OCI-LY1 (cell line): Measurements from ENCODE around the gene ARPC5L.

Experiments used
- EZH2 ChIP-seq: fragments of 200-600 bp; sonication (generic), shearing (Covaris generic); IDR thresholded peaks from 2 replicates; pipeline ENCODE4 v1.8.0; 2017; ENCODE audit warnings: borderline replicate concordance, mixed run types, mild to moderate bottlenecking, antibody characterized with exemption, low read length, moderate library complexity, mixed read lengths
- TF ChIP-seq, protein P1 (sequence below): fragments of 200-600 bp; sonication (generic), shearing (Covaris generic); IDR thresholded peaks from 2 replicates; pipeline ENCODE4 v1.5.1; 2017; ENCODE audit warnings: mild to moderate bottlenecking, antibody characterized with exemption, low read length, moderate library complexity, mixed read lengths

DNA sequence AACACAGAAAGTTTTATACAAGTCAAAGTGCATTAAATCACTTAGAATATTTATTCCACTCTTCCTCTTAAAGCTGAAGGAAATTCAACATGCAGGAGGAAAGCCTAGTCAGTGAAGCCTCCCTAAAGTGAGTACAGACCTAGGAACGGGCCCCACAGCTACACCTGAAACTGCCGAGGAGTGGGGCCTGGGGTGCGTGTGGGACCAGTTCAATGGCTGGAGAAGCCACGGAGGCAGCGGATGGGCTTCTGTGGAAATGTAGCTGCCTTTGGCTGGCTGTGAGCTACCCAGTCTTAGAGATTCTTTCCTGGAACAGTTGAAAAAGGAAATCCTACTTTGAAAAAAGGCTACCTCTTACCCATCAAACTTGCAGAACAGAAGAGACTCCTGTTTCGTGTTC lies 16.6 kb downstream of the ARPC5L start:
- TF ChIP-seq, protein P1, sequence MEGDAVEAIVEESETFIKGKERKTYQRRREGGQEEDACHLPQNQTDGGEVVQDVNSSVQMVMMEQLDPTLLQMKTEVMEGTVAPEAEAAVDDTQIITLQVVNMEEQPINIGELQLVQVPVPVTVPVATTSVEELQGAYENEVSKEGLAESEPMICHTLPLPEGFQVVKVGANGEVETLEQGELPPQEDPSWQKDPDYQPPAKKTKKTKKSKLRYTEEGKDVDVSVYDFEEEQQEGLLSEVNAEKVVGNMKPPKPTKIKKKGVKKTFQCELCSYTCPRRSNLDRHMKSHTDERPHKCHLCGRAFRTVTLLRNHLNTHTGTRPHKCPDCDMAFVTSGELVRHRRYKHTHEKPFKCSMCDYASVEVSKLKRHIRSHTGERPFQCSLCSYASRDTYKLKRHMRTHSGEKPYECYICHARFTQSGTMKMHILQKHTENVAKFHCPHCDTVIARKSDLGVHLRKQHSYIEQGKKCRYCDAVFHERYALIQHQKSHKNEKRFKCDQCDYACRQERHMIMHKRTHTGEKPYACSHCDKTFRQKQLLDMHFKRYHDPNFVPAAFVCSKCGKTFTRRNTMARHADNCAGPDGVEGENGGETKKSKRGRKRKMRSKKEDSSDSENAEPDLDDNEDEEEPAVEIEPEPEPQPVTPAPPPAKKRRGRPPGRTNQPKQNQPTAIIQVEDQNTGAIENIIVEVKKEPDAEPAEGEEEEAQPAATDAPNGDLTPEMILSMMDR: no peak
- no peak for TF ChIP-seq EZH2
